Measurements from ENCODE around the gene CRYBG1. TPM values are rescaled to one million over a fixed set of nuclear protein-coding genes. Genes with fewer than 3 reads are reported as not detected.

CRYBG1 gene
- total RNA-seq, 1 experiment from 2014 or later, result 5.7 TPM

- no peak overlapping the region for H2BK120ac ChIP-seq (ENCODE audit: low read depth, low read length, poor library complexity, severe bottlenecking)
- H3K4me1 ChIP-seq (ENCODE audit: insufficient read depth, low read length), result no peaks in the 10 kb centered on the region
- H2AK5ac ChIP-seq (ENCODE audit: insufficient read length, low read length), result no peak overlapping the region
- no peak overlapping the region for H4K5ac ChIP-seq (ENCODE audit: insufficient read length, low read depth, low read length)
- H2BK12ac ChIP-seq (ENCODE audit: insufficient read length, low read depth, low read length), result no peak overlapping the region
- no peak overlapping the region for H3K4ac ChIP-seq (ENCODE audit: low read depth, low read length)
- no peaks in the 10 kb centered on the region for H3K23me2 ChIP-seq (ENCODE audit: insufficient read length, low read depth, low read length, poor library complexity, severe bottlenecking)
- H2BK20ac ChIP-seq (ENCODE audit: low read depth, low read length, poor library complexity, severe bottlenecking), result no peak overlapping the region
- no peaks in the 10 kb centered on the region for H3K79me2 ChIP-seq (ENCODE audit: insufficient read depth, low read length)
- H3K4me3 Mint-ChIP-seq, result no peak overlapping the region
- H4K8ac ChIP-seq (replicated peaks; ENCODE audit: insufficient read length, low read depth, low read length), result no peak overlapping the region
- WGBS (ENCODE audit: extremely low coverage, insufficient read length, low lambda C conversion rate), result no CpG with 5 or more reads among the region's 1 CpG
- DNase-seq, result no peak
- no peaks in the 10 kb centered on the region for H3K4me1 Mint-ChIP-seq
- H4K20me1 ChIP-seq (ENCODE audit: control insufficient read depth, insufficient read depth, insufficient read length), result no peaks in the 10 kb centered on the region
- no peaks in the 10 kb centered on the region for H3K27me3 ChIP-seq (ENCODE audit: insufficient read depth, low read length)
- no peak overlapping the region for H3K56ac ChIP-seq (ENCODE audit: insufficient read length, low read depth, low read length)
- no peaks in the 10 kb centered on the region for H3K9me3 Mint-ChIP-seq
- no peaks in the 10 kb centered on the region for H3K9me3 ChIP-seq (ENCODE audit: control insufficient read depth, low read depth, low read length)
- no peak overlapping the region for H2BK15ac ChIP-seq (ENCODE audit: low read depth, low read length)
- H3K4me2 ChIP-seq (ENCODE audit: insufficient read depth, insufficient read length, low read length), result no peak overlapping the region
- H3K23ac ChIP-seq (ENCODE audit: insufficient read length, low read depth, low read length), result no peak overlapping the region
- H3K9ac ChIP-seq (ENCODE audit: extremely low read depth, insufficient read length, low read length), result no peak overlapping the region
- no peak overlapping the region for H3K14ac ChIP-seq (ENCODE audit: insufficient read depth, low read length)
- H2AFZ ChIP-seq (ENCODE audit: low read length), result no peak overlapping the region
- H3K27ac ChIP-seq (ENCODE audit: insufficient read length, low read depth, low read length), result no peak overlapping the region
- no peaks in the 10 kb centered on the region for H3K27me3 Mint-ChIP-seq (ENCODE audit: low read depth)
- no peaks in the 10 kb centered on the region for H3K79me1 ChIP-seq (ENCODE audit: insufficient read depth, low read depth, low read length, poor library complexity, severe bottlenecking)
- H3K18ac ChIP-seq (ENCODE audit: insufficient read length, low read depth, low read length), result no peak overlapping the region
- H4K91ac ChIP-seq (ENCODE audit: insufficient read length, low read depth, low read length), result no peak overlapping the region
- H3T11ph ChIP-seq (ENCODE audit: low read length), result no peak overlapping the region
- TF ChIP-seq, protein P1, sequence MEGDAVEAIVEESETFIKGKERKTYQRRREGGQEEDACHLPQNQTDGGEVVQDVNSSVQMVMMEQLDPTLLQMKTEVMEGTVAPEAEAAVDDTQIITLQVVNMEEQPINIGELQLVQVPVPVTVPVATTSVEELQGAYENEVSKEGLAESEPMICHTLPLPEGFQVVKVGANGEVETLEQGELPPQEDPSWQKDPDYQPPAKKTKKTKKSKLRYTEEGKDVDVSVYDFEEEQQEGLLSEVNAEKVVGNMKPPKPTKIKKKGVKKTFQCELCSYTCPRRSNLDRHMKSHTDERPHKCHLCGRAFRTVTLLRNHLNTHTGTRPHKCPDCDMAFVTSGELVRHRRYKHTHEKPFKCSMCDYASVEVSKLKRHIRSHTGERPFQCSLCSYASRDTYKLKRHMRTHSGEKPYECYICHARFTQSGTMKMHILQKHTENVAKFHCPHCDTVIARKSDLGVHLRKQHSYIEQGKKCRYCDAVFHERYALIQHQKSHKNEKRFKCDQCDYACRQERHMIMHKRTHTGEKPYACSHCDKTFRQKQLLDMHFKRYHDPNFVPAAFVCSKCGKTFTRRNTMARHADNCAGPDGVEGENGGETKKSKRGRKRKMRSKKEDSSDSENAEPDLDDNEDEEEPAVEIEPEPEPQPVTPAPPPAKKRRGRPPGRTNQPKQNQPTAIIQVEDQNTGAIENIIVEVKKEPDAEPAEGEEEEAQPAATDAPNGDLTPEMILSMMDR (conservative IDR thresholded peaks at IDR 0.05), result no peak
- H3K36me3 Mint-ChIP-seq (ENCODE audit: insufficient read depth in 1 of 3, low read depth in 3 of 3), result no peaks in the 10 kb centered on the region
- no peak overlapping the region for H2BK5ac ChIP-seq (ENCODE audit: insufficient read length, low read length)
- H3K27ac Mint-ChIP-seq, result no peak overlapping the region
These were observed 19.9 kb downstream of the CRYBG1 start for GRCh38 chr6:106380407-106380806.
